ENCODE results near the gene TMEM87B.

The TMEM87B gene

DNA sequence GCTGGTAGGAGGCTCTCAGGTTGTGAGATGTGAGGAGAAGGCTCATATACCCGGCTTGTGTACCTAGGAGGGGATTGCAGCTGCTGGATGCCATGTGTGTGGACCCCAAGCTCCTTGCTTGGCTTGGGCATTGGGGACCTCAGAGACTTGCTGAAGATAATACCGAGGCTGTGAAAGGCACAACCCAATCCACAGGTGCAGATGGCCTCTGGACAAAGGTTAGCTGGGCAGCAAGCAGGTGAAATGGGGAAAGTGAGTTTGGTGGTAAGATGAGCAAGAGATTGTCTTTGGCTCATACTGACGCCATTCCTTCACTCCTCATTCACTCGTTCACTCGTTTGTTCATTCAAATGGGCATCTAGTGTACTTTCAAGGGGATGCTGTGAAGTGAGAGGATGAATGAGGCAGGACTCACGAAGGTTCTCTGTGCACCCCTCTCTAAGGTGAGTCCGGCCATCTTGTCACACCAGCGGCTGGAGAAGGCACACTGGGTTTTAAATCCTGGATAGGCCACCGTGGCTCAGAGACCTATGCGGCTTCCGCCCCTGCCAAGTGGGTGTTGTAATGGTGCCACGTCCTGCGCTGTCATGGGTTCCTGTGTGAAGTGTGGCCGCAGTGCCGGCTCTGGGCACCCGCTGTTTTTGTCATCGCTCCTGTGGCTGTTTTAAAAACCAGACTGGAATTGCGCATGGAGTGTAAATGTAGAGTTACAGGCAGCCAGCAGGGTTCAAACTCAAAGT is 96.8 kb downstream of the TMEM87B start:
- no peaks in the 10 kb centered on the region for H3K27me3 ChIP-seq (replicated peaks; ENCODE audit: control insufficient read depth, insufficient read depth, low read length)
- H3K4me3 ChIP-seq (replicated peaks; ENCODE audit: low read depth, low read length), result no peak overlapping the region
- TF ChIP-seq, protein P1, sequence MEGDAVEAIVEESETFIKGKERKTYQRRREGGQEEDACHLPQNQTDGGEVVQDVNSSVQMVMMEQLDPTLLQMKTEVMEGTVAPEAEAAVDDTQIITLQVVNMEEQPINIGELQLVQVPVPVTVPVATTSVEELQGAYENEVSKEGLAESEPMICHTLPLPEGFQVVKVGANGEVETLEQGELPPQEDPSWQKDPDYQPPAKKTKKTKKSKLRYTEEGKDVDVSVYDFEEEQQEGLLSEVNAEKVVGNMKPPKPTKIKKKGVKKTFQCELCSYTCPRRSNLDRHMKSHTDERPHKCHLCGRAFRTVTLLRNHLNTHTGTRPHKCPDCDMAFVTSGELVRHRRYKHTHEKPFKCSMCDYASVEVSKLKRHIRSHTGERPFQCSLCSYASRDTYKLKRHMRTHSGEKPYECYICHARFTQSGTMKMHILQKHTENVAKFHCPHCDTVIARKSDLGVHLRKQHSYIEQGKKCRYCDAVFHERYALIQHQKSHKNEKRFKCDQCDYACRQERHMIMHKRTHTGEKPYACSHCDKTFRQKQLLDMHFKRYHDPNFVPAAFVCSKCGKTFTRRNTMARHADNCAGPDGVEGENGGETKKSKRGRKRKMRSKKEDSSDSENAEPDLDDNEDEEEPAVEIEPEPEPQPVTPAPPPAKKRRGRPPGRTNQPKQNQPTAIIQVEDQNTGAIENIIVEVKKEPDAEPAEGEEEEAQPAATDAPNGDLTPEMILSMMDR (IDR thresholded peaks at IDR 0.05; ENCODE audit: insufficient read depth, low read length, poor library complexity, severe bottlenecking), result no peak
- no peak for DNase-seq (ENCODE audit: extremely low read depth, insufficient read length)
- no peaks in the 10 kb centered on the region for H3K36me3 ChIP-seq (ENCODE audit: control insufficient read depth, insufficient read depth, low read length)

DNA sequence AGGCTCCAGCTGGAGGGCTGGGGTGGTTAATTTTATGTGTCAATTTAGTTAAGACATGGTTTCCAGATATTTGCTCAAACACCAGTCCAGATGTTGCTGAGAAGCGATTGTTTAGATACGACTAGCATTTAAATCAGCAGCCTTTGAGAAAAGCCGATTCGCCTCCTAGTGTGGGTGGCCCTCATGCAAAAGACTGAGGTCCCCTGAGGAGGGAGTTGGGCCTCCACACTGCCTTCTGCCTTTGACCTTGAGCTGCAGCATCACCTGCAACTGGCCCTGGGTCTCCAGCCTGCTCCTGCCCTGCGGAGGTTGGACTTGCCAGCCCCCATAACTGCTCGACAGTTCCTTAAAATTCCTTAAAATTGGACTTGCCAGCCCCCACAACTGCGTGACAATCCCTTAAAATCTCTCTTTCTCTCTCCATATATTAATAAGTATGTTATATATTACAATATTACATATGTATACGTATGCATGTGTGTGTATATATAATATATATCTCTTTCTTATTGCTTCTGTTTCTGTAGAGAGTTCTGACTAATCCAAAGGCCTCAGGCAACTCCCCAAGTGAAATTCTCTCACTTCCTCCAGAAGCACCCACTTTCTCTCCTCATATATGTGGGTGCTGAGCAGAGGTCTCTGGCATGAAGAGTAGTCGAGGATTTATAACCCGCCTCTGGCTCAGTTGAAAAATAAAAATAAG is 97.6 kb downstream of the TMEM87B start:
- no peaks in the 10 kb centered on the region for H3K27me3 ChIP-seq (replicated peaks; ENCODE audit: control insufficient read depth, insufficient read depth, low read length)
- no peaks in the 10 kb centered on the region for H3K36me3 ChIP-seq (ENCODE audit: control insufficient read depth, insufficient read depth, low read length)
- H3K4me3 ChIP-seq (replicated peaks; ENCODE audit: low read depth, low read length), result no peak overlapping the region
- DNase-seq (ENCODE audit: extremely low read depth, insufficient read length), result no peak
- TF ChIP-seq, protein P1 (IDR thresholded peaks at IDR 0.05; ENCODE audit: insufficient read depth, low read length, poor library complexity, severe bottlenecking), result no peak

DNA sequence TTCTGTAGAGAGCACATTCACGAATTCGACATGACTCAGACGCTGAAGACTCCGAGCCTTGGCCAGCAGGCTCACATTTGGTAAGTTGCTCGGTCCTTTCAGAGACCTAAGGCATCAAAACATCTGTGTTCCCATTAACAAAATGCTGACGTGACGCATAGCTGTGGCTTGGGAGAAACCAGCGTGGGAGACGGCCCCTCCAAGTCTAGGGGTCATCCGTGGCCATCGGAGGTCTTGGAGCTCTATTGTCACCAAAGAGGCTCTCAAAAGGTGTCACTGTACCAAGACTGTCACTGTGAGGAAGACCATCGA is 98.1 kb downstream of the TMEM87B start:
- no peaks in the 10 kb centered on the region for H3K36me3 ChIP-seq (ENCODE audit: control insufficient read depth, insufficient read depth, low read length)
- H3K27me3 ChIP-seq (replicated peaks; ENCODE audit: control insufficient read depth, insufficient read depth, low read length), result no peaks in the 10 kb centered on the region
- TF ChIP-seq, protein P1 (IDR thresholded peaks at IDR 0.05; ENCODE audit: insufficient read depth, low read length, poor library complexity, severe bottlenecking), result no peak
- H3K4me3 ChIP-seq (replicated peaks; ENCODE audit: low read depth, low read length), result no peak overlapping the region
- no peak for DNase-seq (ENCODE audit: extremely low read depth, insufficient read length)

DNA sequence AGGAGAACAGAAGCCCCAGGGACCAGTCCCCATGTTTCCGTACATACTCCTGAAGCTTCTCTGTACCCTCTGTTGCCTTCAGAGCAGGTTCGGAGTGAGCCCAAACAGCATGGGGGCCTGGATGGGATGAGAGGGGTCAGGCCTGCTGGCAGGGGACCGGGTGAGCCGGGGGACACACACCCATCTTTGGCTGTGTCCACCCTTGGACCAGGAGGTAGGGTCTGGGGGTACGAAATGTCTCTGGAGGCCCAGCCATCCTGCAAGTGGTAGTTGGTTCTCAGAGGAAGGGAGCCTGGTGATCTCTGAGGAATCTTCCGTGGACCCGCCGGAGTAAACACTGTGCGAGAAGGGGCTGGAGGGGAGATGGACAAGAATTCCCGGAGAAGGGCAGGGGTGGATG is 98.4 kb downstream of the TMEM87B start:
- no peak for DNase-seq (ENCODE audit: extremely low read depth, insufficient read length)
- Histone ChIP-seq H3K27me3 (replicated peaks; ENCODE audit: control insufficient read depth, insufficient read depth, low read length) (no peaks in the 10 kb centered on the region), H3K36me3 (ENCODE audit: control insufficient read depth, insufficient read depth, low read length) (no peaks in the 10 kb centered on the region), H3K4me3 (replicated peaks; ENCODE audit: low read depth, low read length) (no peak overlapping the region)
- TF ChIP-seq, protein P1 (IDR thresholded peaks at IDR 0.05; ENCODE audit: insufficient read depth, low read length, poor library complexity, severe bottlenecking), result no peak

DNA sequence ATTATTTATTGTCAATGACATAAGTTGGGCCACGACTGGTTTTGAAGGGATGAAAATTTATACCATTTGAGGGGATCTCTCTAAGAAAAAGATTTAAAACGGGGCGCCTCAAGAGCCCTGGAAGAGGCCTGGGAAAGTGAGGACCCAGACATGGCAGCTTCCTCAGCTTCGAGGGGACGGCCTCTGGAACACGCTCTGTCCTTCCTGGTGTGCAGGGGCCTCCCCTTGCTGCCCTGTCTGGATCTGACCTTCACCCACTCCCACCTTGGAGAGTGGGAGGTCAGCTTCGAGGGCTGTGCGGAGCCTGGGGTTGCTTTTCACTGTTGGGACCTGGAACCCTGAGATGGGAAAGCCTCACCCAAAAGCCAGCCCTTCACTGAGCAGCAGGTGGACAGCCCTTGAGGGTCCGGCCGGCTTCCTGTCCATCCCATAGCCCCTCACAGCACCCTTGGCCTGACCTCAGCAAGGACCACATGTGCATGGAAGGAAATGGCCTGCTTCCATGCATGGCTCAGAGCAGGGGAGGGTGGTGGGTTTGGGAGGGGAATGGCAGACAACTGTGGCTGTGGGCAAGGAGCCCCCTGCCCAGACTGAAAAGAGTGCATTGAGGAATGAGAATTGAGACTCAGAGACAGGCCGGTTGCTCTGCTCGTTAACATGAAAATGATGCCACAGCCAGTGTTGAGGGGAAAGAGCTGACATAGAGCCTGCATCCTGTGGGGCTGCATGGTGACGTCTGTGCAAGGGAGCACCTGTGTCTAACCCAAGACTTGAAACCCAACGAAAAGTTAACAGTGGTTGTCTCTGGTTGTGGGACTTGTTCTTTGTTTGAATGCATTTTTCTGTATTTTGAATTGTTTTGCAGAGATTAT is 99.4 kb downstream of the TMEM87B start:
- Histone ChIP-seq H3K36me3 (ENCODE audit: control insufficient read depth, insufficient read depth, low read length) (no peaks in the 10 kb centered on the region), H3K4me3 (replicated peaks; ENCODE audit: low read depth, low read length) (no peak overlapping the region), H3K27me3 (replicated peaks; ENCODE audit: control insufficient read depth, insufficient read depth, low read length) (no peaks in the 10 kb centered on the region)
- TF ChIP-seq, protein P1 (IDR thresholded peaks at IDR 0.05; ENCODE audit: insufficient read depth, low read length, poor library complexity, severe bottlenecking), result no peak
- DNase-seq (ENCODE audit: extremely low read depth, insufficient read length), result no peak
